ENCODE results near the gene CPXM2. TPM values are rescaled to one million over a fixed set of nuclear protein-coding genes. Genes with fewer than 3 reads are reported as not detected.

Gene CPXM2
- total RNA-seq, 4 donors from 2014 or later = 56.8 to 150 (median 96.9) TPM

DNA sequence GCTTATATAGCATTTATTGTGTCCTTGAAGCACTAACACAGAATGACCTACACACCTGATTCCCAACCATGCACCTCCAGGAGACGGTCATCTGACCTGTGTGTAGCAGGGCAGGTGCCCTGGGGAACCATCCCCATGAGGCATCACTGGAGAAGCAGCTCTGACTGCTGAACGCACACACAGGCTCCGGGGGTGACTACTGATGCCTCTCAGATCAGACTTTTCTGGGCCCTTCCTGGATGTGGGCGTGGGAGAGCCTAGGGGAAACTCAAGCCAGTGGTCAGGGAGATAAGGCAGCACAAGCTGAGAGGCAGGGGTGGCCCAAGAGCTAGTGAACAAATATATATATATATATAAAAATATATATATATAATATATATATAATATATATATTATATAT lies 37.6 kb downstream of the CPXM2 start:
- TF ChIP-seq EP300 (IDR thresholded peaks at IDR 0.05) = no peak
- Histone ChIP-seq H3K36me3 (no peaks in the 10 kb centered on the region), H3K27me3 (no peaks in the 10 kb centered on the region), H3K4me3 (no peak overlapping the region), H3K27ac (replicated peaks in 1 of 4) (peak overlapping the region in 1 of 4 donors; percentile 34), H3K4me1 (peaks cover 0 to 62% (median 48%) of the 10 kb centered on the region in 4 donors), H3K9me3 (no peaks in the 10 kb centered on the region)
- no peak for DNase-seq (ENCODE audit: extremely low spot score)
- WGBS = 79% methylated on average over 4 of the region's 4 CpGs
- intact Hi-C loops (cut with DNase I) = no loop called here

DNA sequence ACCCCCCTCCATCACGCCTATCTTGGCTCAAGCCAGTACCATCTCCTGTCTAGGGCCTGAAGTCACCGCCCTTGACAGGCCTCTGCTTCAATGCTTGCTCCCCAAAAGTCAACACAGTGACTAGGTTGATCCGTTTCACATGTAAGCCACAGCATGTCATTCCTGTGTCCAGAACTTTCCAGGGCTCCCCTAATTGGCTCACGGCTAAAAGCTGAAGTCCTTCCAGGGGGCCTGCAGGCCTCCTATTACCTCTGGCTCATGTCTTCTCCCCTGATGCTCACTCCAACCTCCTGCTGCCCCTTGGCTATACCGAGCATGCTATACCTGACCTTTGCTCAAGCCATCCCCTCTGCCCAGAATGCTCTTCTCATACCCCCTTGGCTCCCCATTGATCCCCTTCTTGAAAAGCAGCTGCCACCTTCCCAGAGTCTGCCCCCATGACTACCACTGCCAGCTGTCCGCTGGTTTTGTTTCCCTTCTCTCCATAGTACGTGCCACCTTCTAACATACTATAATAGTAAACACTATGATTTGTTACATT lies 39.1 kb downstream of the CPXM2 start:
- intact Hi-C loops (cut with DNase I) = no loop called here
- H3K4me1 ChIP-seq = peaks cover 3 to 62% (median 49%) of the 10 kb centered on the region in 4 donors
- no peaks in the 10 kb centered on the region for H3K36me3 ChIP-seq
- no peaks in the 10 kb centered on the region for H3K9me3 ChIP-seq
- H3K4me3 ChIP-seq = no peak overlapping the region
- H3K27ac ChIP-seq (replicated peaks in 1 of 4) = no peak overlapping the region
- DNase-seq (ENCODE audit: extremely low spot score) = peak; percentile 90
- TF ChIP-seq POLR2A (IDR thresholded peaks at IDR 0.05; ENCODE audit: low read depth) = no peak
- TF ChIP-seq POLR2AphosphoS5 (IDR thresholded peaks at IDR 0.05) = no peak
- no peak for TF ChIP-seq EP300 (IDR thresholded peaks at IDR 0.05)
- TF ChIP-seq, protein P1, sequence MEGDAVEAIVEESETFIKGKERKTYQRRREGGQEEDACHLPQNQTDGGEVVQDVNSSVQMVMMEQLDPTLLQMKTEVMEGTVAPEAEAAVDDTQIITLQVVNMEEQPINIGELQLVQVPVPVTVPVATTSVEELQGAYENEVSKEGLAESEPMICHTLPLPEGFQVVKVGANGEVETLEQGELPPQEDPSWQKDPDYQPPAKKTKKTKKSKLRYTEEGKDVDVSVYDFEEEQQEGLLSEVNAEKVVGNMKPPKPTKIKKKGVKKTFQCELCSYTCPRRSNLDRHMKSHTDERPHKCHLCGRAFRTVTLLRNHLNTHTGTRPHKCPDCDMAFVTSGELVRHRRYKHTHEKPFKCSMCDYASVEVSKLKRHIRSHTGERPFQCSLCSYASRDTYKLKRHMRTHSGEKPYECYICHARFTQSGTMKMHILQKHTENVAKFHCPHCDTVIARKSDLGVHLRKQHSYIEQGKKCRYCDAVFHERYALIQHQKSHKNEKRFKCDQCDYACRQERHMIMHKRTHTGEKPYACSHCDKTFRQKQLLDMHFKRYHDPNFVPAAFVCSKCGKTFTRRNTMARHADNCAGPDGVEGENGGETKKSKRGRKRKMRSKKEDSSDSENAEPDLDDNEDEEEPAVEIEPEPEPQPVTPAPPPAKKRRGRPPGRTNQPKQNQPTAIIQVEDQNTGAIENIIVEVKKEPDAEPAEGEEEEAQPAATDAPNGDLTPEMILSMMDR (IDR thresholded peaks at IDR 0.05) = no peak
- H3K27me3 ChIP-seq = no peaks in the 10 kb centered on the region
- 86% methylated on average over 7 of the region's 7 CpGs for WGBS

DNA sequence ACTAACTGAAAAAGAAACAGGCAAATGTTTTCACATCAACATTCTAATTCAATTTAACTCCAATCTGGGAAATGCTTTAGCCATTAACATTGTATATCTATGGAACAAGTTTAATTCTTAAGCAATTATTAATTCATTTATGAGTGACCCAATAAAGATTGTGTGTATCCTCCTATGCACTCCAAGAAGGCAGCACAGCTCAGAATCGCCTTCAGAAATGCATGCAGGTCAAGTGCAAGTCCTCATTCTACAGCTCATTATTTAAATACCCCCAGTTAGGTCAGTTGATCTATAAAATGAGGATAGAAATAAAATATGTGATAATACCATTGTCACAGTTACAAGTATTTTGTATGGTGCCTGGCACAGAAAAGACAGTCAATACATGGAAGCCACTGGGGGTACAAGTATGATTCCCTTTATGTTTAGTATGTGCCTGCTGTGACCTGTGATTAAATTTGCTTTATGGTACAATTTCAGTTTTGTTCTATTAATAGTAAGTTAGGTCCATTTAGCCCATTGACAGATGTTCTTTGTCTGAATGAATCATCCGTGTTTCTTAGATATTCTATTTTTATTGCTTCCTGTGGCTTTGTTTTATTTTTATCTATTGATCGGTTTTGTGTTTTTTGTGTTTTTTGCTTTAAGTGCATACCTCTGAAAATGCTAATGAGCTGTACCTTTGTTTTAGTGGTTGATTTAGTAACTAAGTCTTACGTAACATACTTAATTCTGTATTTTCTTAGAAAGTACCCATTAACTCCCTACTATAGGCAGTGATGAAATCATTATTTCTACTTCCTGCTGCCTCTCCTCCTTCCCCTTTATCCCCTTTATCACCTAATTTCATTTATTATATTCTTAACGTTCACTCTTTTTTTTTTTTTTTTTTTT lies 42.8 kb downstream of the CPXM2 start:
- Histone ChIP-seq H3K27me3 (no peaks in the 10 kb centered on the region), H3K4me3 (no peak overlapping the region), H3K27ac (replicated peaks in 1 of 4) (no peak overlapping the region), H3K9me3 (no peaks in the 10 kb centered on the region), H3K4me1 (peaks cover 3 to 60% (median 49%) of the 10 kb centered on the region in 4 donors), H3K36me3 (no peaks in the 10 kb centered on the region)
- 44% methylated on average over 5 of the region's 5 CpGs for WGBS
- peak; percentile 53 for DNase-seq (ENCODE audit: extremely low spot score)
- TF ChIP-seq POLR2AphosphoS5 (IDR thresholded peaks at IDR 0.05) (no peak), POLR2A (IDR thresholded peaks at IDR 0.05; ENCODE audit: low read depth) (no peak), EP300 (IDR thresholded peaks at IDR 0.05) (no peak)
- TF ChIP-seq, protein P1 (IDR thresholded peaks at IDR 0.05) = no peak
- intact Hi-C loops (cut with DNase I) = no loop called here

DNA sequence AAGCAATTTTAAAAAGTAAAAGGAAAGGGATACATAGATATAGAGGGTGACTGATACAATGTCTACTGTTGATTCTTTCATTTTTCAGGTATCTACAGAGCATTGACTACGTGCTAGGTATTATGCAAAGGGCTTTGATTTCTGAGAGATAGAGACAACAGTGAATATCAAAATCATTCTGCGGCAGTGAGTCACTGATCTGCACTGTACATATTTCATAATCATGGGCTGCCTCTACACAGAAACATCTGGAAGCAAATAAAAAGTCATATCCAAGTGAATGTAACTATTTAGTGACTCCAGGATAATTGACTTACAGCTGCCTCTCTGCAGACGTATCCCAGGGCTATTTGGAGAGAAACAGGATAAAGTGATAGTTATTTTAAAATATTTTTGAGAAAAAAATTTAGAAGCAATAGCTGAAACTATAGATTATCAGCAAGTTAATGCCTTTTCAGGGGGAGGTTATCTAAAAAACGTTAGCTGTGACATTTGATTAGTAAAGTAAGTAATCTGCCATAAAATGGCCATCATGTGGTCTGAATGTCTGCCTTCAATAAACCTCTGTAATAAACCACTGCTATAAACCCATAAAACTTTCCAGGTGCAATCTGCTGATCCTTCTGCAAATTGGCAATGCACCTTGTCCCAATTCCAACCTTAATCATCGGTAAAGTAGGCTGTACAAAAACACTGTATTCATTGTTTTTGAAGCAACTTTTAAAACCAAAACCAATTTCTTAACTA lies 43.7 kb downstream of the CPXM2 start:
- Histone ChIP-seq H3K4me3 (no peak overlapping the region), H3K4me1 (peaks cover 3 to 66% (median 58%) of the 10 kb centered on the region in 4 donors), H3K27ac (replicated peaks in 1 of 4) (peak overlapping the region in 2 of 4 donors; percentile 11 to 32), H3K27me3 (no peaks in the 10 kb centered on the region), H3K36me3 (no peaks in the 10 kb centered on the region), H3K9me3 (no peaks in the 10 kb centered on the region)
- 35% methylated on average over 5 of the region's 5 CpGs for WGBS
- peak; percentile 26 for DNase-seq (ENCODE audit: extremely low spot score)
- intact Hi-C loops (cut with DNase I) = no loop called here
- TF ChIP-seq POLR2AphosphoS5 (IDR thresholded peaks at IDR 0.05) (no peak), POLR2A (IDR thresholded peaks at IDR 0.05; ENCODE audit: low read depth) (no peak), EP300 (IDR thresholded peaks at IDR 0.05) (no peak)
- TF ChIP-seq, protein P1 (IDR thresholded peaks at IDR 0.05) = no peak

DNA sequence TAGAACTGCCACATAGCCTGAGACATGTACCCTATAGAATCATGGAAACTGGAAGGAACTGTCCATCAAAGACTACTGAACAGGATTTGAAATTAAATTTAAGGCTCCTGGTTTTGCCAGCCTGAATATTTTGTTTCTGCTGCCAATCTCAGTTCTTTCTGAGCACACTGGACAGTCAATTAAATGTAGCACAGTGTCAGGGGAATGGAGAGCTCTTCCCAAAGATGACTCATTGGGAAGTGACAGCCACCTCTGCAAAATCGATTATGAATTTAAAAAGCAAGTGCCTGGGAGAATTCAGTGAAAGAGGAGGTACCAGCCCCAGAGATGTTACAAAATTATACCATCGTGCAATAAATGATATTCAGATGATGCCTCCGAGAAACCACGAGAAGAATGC lies 47.8 kb downstream of the CPXM2 start:
- WGBS = 84% methylated on average over 4 of the region's 4 CpGs
- TF ChIP-seq, protein P1 (IDR thresholded peaks at IDR 0.05) = no peak
- TF ChIP-seq POLR2AphosphoS5 (IDR thresholded peaks at IDR 0.05) (no peak), POLR2A (IDR thresholded peaks at IDR 0.05; ENCODE audit: low read depth) (no peak), EP300 (IDR thresholded peaks at IDR 0.05) (no peak)
- Histone ChIP-seq H3K4me3 (no peak overlapping the region), H3K36me3 (peaks cover 0 to 5% (median 0%) of the 10 kb centered on the region in 4 donors), H3K27ac (replicated peaks in 1 of 4) (peak overlapping the region; percentile 60 to 71 (median 65)), H3K27me3 (no peaks in the 10 kb centered on the region), H3K4me1 (peaks cover 3 to 69% (median 54%) of the 10 kb centered on the region in 4 donors), H3K9me3 (no peaks in the 10 kb centered on the region)
- intact Hi-C loops (cut with DNase I) = no loop called here
- DNase-seq (ENCODE audit: extremely low spot score) = peak; percentile 34

All from esophagus muscularis mucosa (tissue), 4 donors.